Loucy (cell line): ENCODE measurements around the gene LARP4B.

Experiments used
- CTCF ChIP-seq: fragments of 200-600 bp; sonication (generic); conservative IDR thresholded peaks from 2 replicates; pipeline ENCODE4 v1.5.1; 2014; ENCODE audit warnings: mild to moderate bottlenecking, antibody characterized with exemption, low read length
- EZH2phosphoT487 ChIP-seq: fragments of 200-600 bp; IDR thresholded peaks from 2 replicates; pipeline ENCODE4 v1.6.1; 2018; ENCODE audit warnings: antibody characterized with exemption, mild to moderate bottlenecking, moderate library complexity, borderline replicate concordance

DNA sequence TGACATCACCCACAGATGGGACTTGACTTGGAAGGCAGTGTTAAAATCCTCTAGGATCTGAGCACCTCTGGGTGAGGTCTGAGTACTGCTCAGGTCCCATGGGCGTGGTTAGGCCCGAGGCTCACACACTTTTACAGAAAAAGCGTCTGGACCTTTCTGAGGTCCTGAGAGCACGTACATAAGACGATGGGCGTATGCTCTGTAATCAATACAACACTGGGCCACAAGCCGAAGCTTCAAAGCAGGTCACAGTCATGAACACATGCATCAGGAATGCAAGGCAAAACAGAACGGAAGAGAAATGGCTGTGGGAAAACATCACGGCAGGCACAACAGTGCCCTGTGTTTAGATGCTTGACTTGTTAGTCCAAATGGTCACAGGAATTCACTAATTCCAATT is 112.2 kb downstream of the LARP4B start:
- no peak for TF ChIP-seq CTCF
- no peak for TF ChIP-seq EZH2phosphoT487
